Activated effector memory CD4-positive, alpha-beta T cell treated with Interleukin-2 at 50 U/mL for 16 hours (primary cell): ENCODE results near the gene THOC7.

Experiments
- DNase-seq: peaks from one replicate; pipeline ENCODE4 v3.0.0-alpha.2; 2020

Gene THOC7

GRCh38 chr3:63832395-63832794 lies 31.2 kb downstream of the THOC7 start:
- no peak for DNase-seq

- DNase-seq = no peak
These were observed 33.1 kb downstream of the THOC7 start for GRCh38 chr3:63830526-63830925.

- DNase-seq = no peak
These were observed 39.3 kb downstream of the THOC7 start for GRCh38 chr3:63824309-63824708.

GRCh38 chr3:63819151-63819398 lies 44.5 kb downstream of the THOC7 start, which contains the start of gene C3orf49:
Gene C3orf49 (plus strand): TSS chr3:63819299. CDS start chr3:63819472, 173 bp downstream.
- DNase-seq = no peak

DNA sequence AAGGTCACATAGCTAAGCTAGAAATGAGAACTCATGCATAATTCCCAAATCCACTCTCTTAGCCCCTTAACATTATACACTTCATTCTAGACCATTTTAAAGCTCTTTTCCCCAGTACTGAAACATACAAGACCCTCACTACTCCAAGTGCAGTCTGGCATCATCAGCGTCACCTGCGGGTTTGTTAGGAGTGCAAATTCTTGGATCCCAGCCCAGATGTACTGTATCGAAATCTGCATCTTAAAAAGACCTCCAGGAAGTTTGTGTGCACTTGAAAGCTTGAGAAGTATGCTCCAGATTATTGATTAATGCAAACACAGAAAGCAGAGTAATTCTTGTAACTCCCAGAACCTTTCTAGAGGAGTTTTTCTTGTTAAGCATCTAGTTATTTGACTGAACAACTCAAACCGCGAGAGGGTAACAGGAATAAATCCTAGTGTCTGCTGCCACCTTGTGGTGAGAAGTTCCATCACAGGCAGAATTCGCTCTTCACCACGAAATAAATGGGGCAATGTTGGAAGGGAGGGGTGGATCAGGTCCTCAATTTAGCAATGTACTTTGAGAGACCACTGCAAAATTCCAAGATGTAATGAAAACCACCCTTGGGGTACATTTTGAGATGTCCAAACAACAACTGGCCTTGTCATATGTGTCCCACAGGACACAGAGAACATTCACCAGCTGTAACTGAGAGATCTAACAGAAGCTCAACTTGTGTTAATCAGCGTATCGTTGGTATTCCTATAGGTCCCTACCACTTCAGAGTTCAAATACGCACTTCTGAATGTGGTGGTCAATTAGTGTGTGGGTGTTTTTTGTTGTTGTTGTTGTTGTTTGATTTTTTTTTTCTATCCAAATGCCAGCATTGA lies 45.1 kb downstream of the THOC7 start:
- peak; percentile 30 for DNase-seq

DNA sequence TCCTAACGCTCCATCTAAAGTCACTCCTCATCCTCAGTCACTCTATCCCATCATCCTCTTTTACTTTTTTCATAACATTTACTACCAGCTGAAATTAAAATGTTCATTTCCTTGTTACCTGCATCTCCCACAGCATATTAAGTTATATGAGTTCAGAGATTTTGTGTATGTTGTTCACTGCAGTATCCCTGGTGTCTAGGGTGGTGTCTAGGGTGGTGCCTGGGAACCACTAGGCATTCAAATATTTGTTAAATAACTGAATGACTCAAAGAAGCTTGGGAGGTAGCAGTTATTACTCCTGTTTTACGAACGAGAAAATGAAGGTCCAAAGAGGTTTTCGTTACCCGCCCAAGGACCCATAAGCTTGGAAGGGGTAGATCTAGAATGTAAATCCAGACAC lies 46.4 kb downstream of the THOC7 start:
- no peak for DNase-seq

GRCh38 chr3:63814237-63814636 lies 49.4 kb downstream of the THOC7 start:
- DNase-seq = no peak

DNA sequence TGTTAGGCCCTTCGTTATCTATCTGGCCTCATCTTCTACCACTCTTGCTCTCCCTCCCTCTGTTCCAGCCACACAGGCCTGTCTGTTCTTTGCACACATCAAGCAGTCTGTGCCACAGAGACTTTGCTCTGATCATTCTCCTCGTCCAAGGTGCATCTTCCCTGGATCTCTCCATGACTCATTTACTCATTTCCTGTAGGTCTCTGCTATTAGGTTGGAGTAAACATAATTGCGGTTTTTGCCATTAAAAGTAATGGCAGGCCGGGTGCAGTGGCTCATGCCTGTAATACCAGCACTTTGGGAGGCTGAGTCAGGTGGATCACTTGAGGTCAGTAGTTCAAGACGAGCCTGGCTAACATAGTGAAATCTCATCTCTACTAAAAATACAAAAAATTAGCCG lies 54.0 kb downstream of the THOC7 start:
- DNase-seq = no peak

DNA sequence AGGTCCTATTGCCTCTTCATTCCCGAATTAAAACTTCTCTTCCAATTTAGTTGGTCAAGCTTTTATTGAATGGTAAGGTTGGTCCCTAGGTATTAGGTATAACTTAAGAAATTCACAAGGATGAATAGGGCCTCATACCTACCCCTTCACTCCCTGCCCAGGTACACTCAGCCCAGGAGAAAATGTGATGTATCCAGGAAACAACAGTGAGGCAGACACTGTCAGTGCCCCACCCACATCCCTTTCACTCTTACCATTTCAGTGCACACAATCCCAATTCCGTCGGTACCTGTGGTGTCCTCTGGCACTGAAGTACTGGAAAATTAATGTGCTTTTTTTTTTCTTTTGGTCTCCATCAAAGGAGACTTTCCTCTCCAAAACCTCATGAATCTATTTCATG lies 55.0 kb downstream of the THOC7 start:
- no peak for DNase-seq

- DNase-seq = no peak
These were observed 55.5 kb downstream of the THOC7 start for GRCh38 chr3:63807961-63808565.

DNA sequence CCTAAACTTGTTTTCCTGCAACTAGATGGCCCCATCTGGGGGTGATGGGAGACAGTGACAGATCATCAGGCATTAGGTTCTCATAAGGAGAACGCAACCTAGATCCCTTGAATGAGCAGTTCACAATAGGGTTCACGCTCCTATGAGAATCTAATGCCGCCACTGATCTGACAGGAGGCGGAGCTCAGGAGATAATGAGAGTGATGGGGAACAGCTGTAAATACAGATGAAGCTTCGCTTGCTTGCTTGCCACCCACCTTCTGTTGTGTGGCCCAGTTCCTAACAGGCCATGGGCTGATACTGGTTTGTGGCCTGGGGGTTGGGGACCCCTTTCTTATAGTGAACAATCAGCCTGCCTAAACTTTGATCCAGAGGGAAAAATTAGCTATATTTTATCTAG lies 59.7 kb downstream of the THOC7 start:
- no peak for DNase-seq

- no peak for DNase-seq
These were observed 63.5 kb downstream of the THOC7 start for GRCh38 chr3:63800097-63800496.

- DNase-seq = no peak
These were observed 64.7 kb downstream of the THOC7 start for GRCh38 chr3:63798949-63799348.

GRCh38 chr3:63798544-63798943 lies 65.1 kb downstream of the THOC7 start:
- no peak for DNase-seq

DNA sequence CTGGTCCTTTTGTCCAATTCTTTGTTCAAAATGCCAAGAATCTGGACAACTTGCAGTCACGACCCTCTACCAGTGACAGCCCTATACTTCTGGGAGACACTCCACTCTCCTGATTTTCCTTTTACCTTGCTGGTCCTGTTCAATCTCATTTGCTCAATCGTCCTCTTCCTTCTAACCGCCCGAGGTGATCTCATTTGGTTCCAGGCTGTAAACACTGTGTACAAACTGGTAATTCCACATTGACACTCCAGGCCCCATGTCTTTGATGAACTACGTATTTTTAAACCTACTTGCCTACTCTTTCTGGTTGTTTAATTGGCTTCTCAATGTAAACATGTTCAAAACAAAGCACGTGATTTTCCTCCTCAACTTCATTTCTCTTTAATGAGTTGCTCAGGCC lies 68.2 kb downstream of the THOC7 start:
- no peak for DNase-seq

GRCh38 chr3:63791974-63792373 lies 71.6 kb downstream of the THOC7 start:
- no peak for DNase-seq
